Caco-2 (cell line): ENCODE measurements around the gene PSEN1. TPM values are rescaled to one million over a fixed set of nuclear protein-coding genes. Genes with fewer than 3 reads are reported as not detected.

Experiments used
- BruUV-seq: library from RNA; stranded (reverse); fragments of 400-500 nt; replicated peaks from 2 replicates; lab custom pipeline; 2021; lab: Mats Ljungman, UMichigan
- CTCF ChIA-PET: fragments of 300-600 bp; sonication (Branson Sonifier 250); formaldehyde crosslinking; loops from one replicate; lab custom pipeline; 2022; ENCODE audit warnings: antibody characterized with exemption; lab: Charles Lee
- POLR2A ChIA-PET: fragments of 300-600 bp; sonication (Branson Sonifier 250); formaldehyde crosslinking; loops from one replicate; lab custom pipeline; 2022; ENCODE audit warnings: antibody characterized with exemption; lab: Charles Lee
- DNase-seq, 2 experiments: peaks; one replicate each; pipeline versions ENCODE4 v3.0.0 to v3.0.0-alpha.2; 2020 to 2022
- H3K27me3 ChIP-seq: replicated peaks from 2 replicates; pipeline ENCODE4 v1.6.0; 2011; ENCODE audit warnings: low read length; ENCODE audit not compliant: control insufficient read depth, insufficient read depth
- H3K36me3 ChIP-seq: 2 replicates; pipeline ENCODE4 v1.5.1; 2011; ENCODE audit warnings: low read length; ENCODE audit not compliant: control insufficient read depth, insufficient read depth
- H3K4me1 ChIP-seq: fragments of 250-450 bp; sonication (Bioruptor Pico); 2 replicates; pipeline ENCODE4 v1.5.1; 2020; ENCODE audit warnings: mild to moderate bottlenecking
- H3K4me3 ChIP-seq: 2 replicates; pipeline ENCODE4 v1.5.1; 2011; ENCODE audit warnings: low read depth, mild to moderate bottlenecking, control low read depth, low read length
- H3K9me3 ChIP-seq: fragments of 250-450 bp; sonication (Bioruptor Pico); 2 replicates; pipeline ENCODE4 v1.5.1; 2020; ENCODE audit warnings: mild to moderate bottlenecking, moderate library complexity
- H3K27ac Mint-ChIP-seq: one replicate; pipeline ENCODE4 v1.8.0; 2022; ENCODE audit warnings: mixed read lengths; ENCODE audit not compliant: unreplicated experiment
- H3K27me3 Mint-ChIP-seq: one replicate; pipeline ENCODE4 v1.8.0; 2022; ENCODE audit warnings: mixed read lengths; ENCODE audit not compliant: insufficient read depth, unreplicated experiment
- H3K36me3 Mint-ChIP-seq: one replicate; pipeline ENCODE4 v1.8.0; 2022; ENCODE audit warnings: mild to moderate bottlenecking, mixed read lengths; ENCODE audit not compliant: insufficient read depth, unreplicated experiment
- H3K4me1 Mint-ChIP-seq: one replicate; pipeline ENCODE4 v1.8.0; 2022; ENCODE audit warnings: low read depth, mixed read lengths; ENCODE audit not compliant: unreplicated experiment
- H3K4me3 Mint-ChIP-seq: one replicate; pipeline ENCODE4 v1.8.0; 2022; ENCODE audit warnings: mild to moderate bottlenecking, moderate library complexity, mixed read lengths; ENCODE audit not compliant: unreplicated experiment
- H3K9me3 Mint-ChIP-seq: one replicate; pipeline ENCODE4 v1.8.0; 2022; ENCODE audit warnings: mixed read lengths; ENCODE audit not compliant: unreplicated experiment
- intact Hi-C: fragments of 100-400 bp; cut with micrococcal nuclease; formaldehyde crosslinking; loops from one replicate; pipeline ENCODE4 v1.10.0; 2022; ENCODE audit not compliant: unreplicated experiment
- total RNA-seq: library from RNA; stranded (reverse); gene quantifications from 2 replicates; pipeline ENCODE4 v1.2.3, GENCODE V29; 2022
- TF ChIP-seq, protein P1 (sequence below), 2 experiments: fragments of 200-600 bp in 1 of 2; IDR thresholded peaks; 1 replicate in 1 of 2; 2 replicates in 1 of 2; pipeline versions ENCODE4 v1.5.1 to v1.8.0; 2011 to 2022; ENCODE audit warnings: antibody characterized with exemption in 1 of 2, control low read depth in 1 of 2, inconsistent platforms in 1 of 2, low read depth in 1 of 2, low read length in 1 of 2, mild to moderate bottlenecking in 1 of 2, moderate library complexity in 1 of 2; ENCODE audit not compliant: insufficient read depth in 1 of 2, severe bottlenecking in 1 of 2, unreplicated experiment in 1 of 2

The PSEN1 gene
- total RNA-seq, 1 experiment from 2014 or later: 74.8 TPM

DNA sequence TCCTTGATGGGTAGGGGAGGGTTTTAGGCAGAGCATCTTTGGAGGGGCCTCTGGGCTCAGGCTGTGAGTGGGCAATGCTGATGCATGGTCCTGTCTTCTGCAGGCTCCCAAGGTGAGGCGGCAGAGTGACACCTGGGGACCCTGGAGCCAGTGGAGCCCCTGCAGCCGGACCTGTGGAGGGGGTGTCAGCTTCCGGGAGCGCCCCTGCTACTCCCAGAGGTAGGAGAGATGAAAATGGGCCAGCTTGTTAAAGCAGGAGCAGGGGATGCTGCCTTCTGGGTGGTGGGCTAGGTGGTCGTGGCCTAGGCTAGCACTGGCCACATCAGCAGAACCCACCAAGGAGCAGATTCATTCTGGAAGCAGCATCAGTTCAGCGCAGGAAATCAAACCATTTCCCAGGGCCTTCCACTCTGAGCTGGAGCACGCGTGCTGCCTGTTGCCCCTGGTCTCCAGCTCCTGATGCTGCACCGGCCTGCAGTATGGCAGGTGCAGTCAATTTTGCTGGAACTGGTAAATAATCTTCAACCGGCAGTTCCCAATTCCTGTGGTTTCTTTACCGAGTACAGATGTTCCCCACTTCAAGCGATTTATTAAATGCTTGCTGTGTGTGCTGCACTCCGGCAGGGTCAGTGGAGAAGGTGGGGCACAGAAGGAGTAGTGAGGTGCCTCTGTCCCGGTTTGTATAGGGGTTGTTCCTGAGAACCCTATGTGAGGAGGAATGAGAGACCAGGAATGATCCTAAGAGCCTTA, 108.4 kb downstream of the PSEN1 start:
- no peaks in the 10 kb centered on the region for H3K4me1 Mint-ChIP-seq
- no peaks in the 10 kb centered on the region for H3K9me3 Mint-ChIP-seq
- CTCF ChIA-PET: interaction anchor here (0.5 kb wide), 1 partner anchor 264 kb away, joined by 4 read pairs; no protein-coding TSS in a partner anchor
- TF ChIP-seq, protein P1, sequence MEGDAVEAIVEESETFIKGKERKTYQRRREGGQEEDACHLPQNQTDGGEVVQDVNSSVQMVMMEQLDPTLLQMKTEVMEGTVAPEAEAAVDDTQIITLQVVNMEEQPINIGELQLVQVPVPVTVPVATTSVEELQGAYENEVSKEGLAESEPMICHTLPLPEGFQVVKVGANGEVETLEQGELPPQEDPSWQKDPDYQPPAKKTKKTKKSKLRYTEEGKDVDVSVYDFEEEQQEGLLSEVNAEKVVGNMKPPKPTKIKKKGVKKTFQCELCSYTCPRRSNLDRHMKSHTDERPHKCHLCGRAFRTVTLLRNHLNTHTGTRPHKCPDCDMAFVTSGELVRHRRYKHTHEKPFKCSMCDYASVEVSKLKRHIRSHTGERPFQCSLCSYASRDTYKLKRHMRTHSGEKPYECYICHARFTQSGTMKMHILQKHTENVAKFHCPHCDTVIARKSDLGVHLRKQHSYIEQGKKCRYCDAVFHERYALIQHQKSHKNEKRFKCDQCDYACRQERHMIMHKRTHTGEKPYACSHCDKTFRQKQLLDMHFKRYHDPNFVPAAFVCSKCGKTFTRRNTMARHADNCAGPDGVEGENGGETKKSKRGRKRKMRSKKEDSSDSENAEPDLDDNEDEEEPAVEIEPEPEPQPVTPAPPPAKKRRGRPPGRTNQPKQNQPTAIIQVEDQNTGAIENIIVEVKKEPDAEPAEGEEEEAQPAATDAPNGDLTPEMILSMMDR (IDR thresholded peaks at IDR 0.05; ENCODE audit: insufficient read depth in 1 of 2, low read depth in 1 of 2, low read length in 1 of 2, severe bottlenecking in 1 of 2, unreplicated experiment in 1 of 2): no peak
- no peak overlapping the region for H3K4me3 Mint-ChIP-seq
- no peaks in the 10 kb centered on the region for H3K36me3 ChIP-seq
- no peak overlapping the region for H3K27ac Mint-ChIP-seq
- DNase-seq: no peak
- POLR2A ChIA-PET: no interaction called here
- no peaks in the 10 kb centered on the region for H3K36me3 Mint-ChIP-seq
- BruUV-seq: no TSS peak
- H3K27me3 ChIP-seq: no peaks in the 10 kb centered on the region
- H3K27me3 Mint-ChIP-seq: no peaks in the 10 kb centered on the region
- no peaks in the 10 kb centered on the region for H3K9me3 ChIP-seq
- H3K4me1 ChIP-seq: no peaks in the 10 kb centered on the region
- intact Hi-C loops: no loop called here
- no peak overlapping the region for H3K4me3 ChIP-seq

DNA sequence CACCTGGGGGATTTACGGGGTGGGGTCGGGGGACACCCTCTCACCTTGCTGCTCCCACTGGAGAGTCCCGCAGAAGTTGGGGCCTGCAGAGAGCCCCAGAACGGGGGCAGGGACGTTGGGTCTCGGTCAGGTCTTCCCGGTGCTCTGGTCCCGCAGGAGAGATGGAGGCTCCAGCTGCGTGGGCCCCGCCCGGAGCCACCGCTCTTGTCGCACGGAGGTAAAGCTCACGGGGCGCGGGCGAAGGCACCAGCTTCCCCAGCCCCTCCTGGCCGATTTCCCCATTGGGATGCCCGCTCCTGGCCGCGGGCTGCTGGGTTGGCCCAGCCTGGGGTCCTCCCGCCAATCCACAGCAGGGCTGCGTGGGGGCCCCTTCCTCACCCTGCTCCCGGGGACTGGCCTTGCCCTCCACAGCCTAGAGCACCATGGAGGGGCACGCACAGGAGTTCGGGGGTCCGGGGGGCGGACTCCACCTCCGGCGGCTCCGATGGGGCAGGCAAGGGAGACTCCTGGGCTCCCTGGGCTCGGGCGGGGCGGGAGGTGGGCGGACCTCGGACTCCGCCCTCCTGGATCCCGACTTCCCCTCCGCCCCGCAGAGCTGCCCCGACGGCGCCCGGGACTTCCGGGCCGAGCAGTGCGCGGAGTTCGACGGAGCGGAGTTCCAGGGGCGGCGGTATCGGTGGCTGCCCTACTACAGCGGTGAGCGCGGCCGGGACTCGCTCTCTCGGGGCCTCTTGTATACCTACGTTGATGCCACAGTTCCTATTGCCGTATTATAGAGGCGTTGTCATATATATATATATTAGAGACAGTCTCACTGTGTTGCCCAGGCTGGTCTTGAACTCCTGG, 109.4 kb downstream of the PSEN1 start:
- H3K9me3 Mint-ChIP-seq: no peaks in the 10 kb centered on the region

More for the DNA sequence above, 109.4 kb downstream of the PSEN1 start:
- POLR2A ChIA-PET: no interaction called here
- Mint-ChIP-seq H3K27ac (no peak overlapping the region), H3K4me3 (no peak overlapping the region), H3K36me3 (no peaks in the 10 kb centered on the region), H3K27me3 (no peaks in the 10 kb centered on the region), H3K4me1 (no peaks in the 10 kb centered on the region)
- no peaks in the 10 kb centered on the region for H3K9me3 ChIP-seq
- TF ChIP-seq, protein P1 (IDR thresholded peaks at IDR 0.05; ENCODE audit: insufficient read depth in 1 of 2, low read depth in 1 of 2, low read length in 1 of 2, severe bottlenecking in 1 of 2, unreplicated experiment in 1 of 2): no peak
- no peak for DNase-seq
- intact Hi-C loops: no loop called here
- no TSS peak for BruUV-seq
- no peaks in the 10 kb centered on the region for H3K36me3 ChIP-seq
- H3K4me1 ChIP-seq: no peaks in the 10 kb centered on the region
- CTCF ChIA-PET: no interaction called here
- no peak overlapping the region for H3K4me3 ChIP-seq
- no peaks in the 10 kb centered on the region for H3K27me3 ChIP-seq
